Measurements from ENCODE around the gene NEU3.

Gene NEU3

DNA sequence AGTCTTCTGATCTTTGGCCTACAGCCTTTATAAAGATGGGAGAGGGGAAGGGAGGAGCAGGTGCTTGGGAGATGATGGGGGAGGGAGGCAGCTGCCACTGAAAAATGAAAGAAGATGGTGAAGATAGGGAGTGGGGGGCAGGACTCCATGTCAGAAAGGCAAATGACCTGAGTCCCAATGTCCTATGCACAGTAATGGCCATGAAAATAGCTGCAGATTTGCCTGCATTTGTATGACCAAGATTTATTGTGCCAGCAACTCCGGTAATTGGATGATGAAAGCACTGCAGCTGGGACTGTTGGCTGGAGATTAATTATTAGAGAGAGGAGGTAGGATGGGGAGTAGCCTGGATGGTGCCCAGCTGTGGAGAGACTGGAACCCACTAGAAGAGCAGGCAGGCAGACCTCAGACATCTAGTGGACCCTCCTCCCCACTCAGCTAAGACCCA lies 36.1 kb downstream of the NEU3 start:
- Histone ChIP-seq H3K9ac (no peak overlapping the region), H3K4me1 (no peaks in the 10 kb centered on the region), H3K27ac (no peak overlapping the region), H3K9me3 (peaks cover 6% of the 10 kb centered on the region), H3K4me3 (no peak overlapping the region), H4K20me1 (no peaks in the 10 kb centered on the region), H3K36me3 (no peaks in the 10 kb centered on the region), H3K27me3 (no peaks in the 10 kb centered on the region), H3K4me2 (no peak overlapping the region)
- no peak for TF ChIP-seq Cebpa-rat (IDR thresholded peaks at IDR 0.05)

DNA sequence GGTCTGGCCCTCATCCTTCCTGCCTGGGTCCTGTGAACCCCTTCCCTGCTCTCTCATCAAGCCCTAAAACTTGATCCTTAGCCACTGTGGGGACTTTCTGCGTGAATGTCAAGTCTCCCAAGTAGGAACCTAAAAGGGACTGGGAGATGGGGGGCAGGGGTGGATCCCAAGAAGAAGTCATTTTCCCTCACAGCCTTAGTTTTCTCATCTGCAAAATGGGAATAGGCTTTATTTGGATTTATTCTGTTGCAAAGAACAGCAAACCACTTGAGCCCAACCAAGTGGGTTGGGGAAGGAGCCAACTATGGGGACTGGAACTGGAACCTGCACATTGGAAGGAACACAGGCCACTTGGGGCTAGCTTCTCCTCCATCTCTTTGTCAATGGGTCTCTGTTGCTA lies 36.8 kb downstream of the NEU3 start:
- no peaks in the 10 kb centered on the region for H3K4me1 ChIP-seq
- no peak overlapping the region for H3K4me3 ChIP-seq

DNA sequence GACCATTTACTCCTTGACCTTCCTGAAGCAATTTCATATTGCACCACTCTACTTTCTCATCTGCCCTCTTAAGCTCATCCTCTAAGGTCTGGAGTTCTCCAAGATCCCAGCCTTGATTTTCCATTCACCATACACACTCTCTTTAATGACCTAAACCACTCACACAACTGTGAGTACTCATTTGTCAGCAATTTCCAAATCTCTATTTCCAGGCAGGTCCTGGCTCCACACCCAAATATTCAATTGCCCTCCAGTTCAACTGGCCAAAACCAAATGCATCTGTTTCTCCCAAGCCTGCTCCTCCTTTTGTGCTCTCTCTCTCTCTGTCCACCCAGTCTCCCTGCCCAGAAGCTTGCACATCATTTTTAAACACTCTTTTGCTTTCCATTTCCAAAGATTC lies 39.6 kb downstream of the NEU3 start:
- no peaks in the 10 kb centered on the region for H3K36me3 ChIP-seq
- no peaks in the 10 kb centered on the region for H3K4me1 ChIP-seq
- H3K27ac ChIP-seq = no peak overlapping the region
- TF ChIP-seq Cebpa-rat (IDR thresholded peaks at IDR 0.05) = no peak
- H3K4me2 ChIP-seq = no peak overlapping the region
- no peak overlapping the region for H3K4me3 ChIP-seq
- no peaks in the 10 kb centered on the region for H4K20me1 ChIP-seq
- no peaks in the 10 kb centered on the region for H3K27me3 ChIP-seq
- H3K9me3 ChIP-seq = no peaks in the 10 kb centered on the region
- no peak overlapping the region for H3K9ac ChIP-seq

More for the DNA sequence above, 36.8 kb downstream of the NEU3 start:
- TF ChIP-seq Cebpa-rat (IDR thresholded peaks at IDR 0.05) = no peak
- no peaks in the 10 kb centered on the region for H3K27me3 ChIP-seq
- H3K36me3 ChIP-seq = no peaks in the 10 kb centered on the region
- H4K20me1 ChIP-seq = no peaks in the 10 kb centered on the region
- H3K4me2 ChIP-seq = no peak overlapping the region
- H3K9ac ChIP-seq = no peak overlapping the region
- H3K27ac ChIP-seq = no peak overlapping the region
- H3K9me3 ChIP-seq = no peaks in the 10 kb centered on the region

DNA sequence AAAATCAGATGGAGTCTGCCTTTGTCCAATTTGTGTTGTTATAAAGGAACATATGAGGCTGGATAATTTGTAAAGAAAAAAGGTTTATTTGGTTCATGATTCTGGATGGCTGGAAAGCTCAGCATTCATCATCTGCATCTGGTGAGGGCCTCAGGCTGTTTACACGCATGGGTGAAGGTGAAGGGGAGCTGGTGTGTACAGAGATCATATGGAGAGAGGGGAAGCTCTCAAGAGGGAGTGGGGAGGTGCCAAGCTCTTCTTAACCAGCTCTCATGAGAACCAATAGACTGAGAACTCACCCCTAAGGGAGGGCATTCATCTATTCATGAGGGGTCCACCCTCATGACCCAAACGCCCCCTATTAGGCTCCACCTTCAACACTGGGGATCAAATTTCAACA lies 40.0 kb downstream of the NEU3 start:
- Histone ChIP-seq H3K9me3 (no peaks in the 10 kb centered on the region), H3K4me1 (no peaks in the 10 kb centered on the region), H3K36me3 (no peaks in the 10 kb centered on the region), H3K27me3 (no peaks in the 10 kb centered on the region), H3K4me2 (no peak overlapping the region), H3K4me3 (no peak overlapping the region), H4K20me1 (no peaks in the 10 kb centered on the region), H3K27ac (no peak overlapping the region), H3K9ac (no peak overlapping the region)
- no peak for TF ChIP-seq Cebpa-rat (IDR thresholded peaks at IDR 0.05)

DNA sequence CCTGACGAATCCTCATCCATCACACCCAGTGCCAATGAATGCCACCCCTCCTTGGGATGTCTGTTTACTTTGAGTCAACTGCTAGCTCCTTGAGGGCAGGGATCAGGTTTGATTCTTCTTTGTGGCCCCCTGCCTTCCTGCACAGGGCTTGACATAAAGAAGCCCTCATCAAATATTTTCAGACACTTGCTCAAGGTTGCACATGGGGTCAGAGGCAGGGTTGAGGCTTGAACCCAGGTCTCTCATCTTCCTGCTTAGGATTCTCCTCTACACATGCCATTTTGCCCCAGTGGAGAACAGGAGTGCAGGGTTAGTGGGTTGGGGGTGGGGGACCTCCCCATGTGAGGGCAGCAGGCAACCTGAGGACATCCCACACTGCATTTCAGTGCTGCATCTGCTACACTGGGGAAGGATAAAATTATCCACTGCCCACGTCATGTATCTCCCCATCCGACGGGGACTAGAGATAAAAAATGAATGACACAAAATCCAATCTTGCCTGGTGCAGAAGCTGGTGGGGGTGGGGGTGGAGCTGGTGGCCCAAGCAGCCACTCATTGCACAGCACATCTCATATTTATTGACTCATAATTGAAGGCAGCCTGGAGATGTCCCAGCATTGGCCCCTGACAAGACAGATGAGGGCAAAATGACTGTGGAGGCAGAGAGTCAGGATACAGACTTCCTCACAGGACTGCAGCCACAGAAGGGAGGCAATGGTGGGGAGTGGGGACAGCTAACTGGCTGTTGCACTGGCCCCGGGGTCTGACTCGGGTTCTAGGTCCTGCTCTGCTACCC lies 41.3 kb downstream of the NEU3 start:
- Histone ChIP-seq H3K27ac (no peak overlapping the region), H4K20me1 (no peaks in the 10 kb centered on the region), H3K4me3 (no peak overlapping the region)

DNA sequence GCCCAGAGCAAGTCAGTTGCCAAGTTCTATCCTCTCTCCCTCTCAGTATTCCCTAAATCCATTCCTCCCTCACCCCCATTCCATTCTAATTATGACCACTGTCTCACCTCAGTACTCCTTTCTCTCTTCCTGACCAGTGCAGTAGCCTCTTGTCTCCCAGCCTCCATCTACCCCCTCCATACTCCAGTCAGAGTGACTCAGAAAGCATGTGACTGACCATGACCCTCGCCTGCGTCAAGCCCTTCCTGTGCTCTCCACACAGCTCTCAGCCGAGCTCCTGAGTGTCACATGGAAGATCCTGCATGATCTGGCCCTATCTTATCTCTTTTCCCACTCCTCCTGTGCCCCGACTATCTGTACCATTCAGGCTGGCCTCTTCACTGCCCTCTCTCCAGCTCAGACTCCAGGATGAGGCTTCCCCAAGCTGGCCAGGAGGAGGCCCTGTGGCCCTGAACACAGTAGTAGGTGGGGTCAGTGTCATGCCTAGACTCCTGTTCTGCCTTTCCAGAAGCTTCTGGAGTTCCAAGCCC lies 42.6 kb downstream of the NEU3 start:
- H3K27ac ChIP-seq = no peak overlapping the region
- no peaks in the 10 kb centered on the region for H4K20me1 ChIP-seq
- TF ChIP-seq Cebpa-rat (IDR thresholded peaks at IDR 0.05) = no peak
- no peak overlapping the region for H3K9ac ChIP-seq
- H3K9me3 ChIP-seq = no peaks in the 10 kb centered on the region
- peaks cover 19% of the 10 kb centered on the region for H3K4me1 ChIP-seq
- H3K36me3 ChIP-seq = no peaks in the 10 kb centered on the region
- H3K27me3 ChIP-seq = no peaks in the 10 kb centered on the region
- H3K4me3 ChIP-seq = no peak overlapping the region
- H3K4me2 ChIP-seq = no peak overlapping the region

More for the DNA sequence above, 41.3 kb downstream of the NEU3 start:
- Histone ChIP-seq H3K27me3 (no peaks in the 10 kb centered on the region), H3K36me3 (no peaks in the 10 kb centered on the region), H3K4me2 (no peak overlapping the region), H3K9me3 (no peaks in the 10 kb centered on the region), H3K4me1 (peaks cover 7% of the 10 kb centered on the region), H3K9ac (no peak overlapping the region)
- no peak for TF ChIP-seq Cebpa-rat (IDR thresholded peaks at IDR 0.05)

DNA sequence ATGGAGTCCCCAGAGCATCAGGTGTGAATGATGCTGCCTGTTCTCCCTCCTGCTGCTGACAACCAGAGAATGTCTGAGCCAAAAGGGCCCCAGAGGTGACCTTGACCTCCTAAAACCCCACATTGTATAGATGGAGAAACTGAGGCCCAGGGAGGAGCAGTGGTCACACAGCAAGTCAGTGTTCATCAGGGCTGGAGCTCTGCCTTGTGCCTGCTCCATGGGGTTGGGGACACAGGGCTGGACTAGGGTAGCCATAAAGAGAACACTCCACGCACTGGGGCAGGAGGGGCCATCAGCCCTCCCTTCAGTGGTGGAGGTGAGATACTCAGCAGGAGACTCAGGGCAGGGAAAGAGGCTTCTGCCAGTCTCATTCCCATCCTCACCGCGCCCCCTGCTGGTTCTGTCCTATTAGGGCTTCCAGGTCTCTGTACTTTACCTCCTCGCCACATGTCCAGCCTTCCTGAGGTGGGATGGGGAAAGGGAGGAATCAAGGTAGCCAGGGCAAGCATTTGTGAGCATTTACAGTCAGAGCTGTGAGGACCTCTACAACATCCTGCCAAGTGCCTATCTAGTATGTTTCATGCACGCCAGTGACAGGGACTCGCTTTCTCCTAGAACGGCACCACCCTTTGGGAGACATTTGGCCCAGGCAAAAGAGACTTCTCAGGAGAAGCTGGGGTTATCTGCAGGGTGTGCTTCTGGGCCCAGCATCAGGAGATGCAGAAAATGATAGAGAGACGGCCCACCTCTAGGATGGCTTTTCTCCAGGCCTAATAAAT lies 43.2 kb downstream of the NEU3 start:
- no peak overlapping the region for H3K9ac ChIP-seq
- H3K4me1 ChIP-seq = peaks cover 22% of the 10 kb centered on the region
- no peak overlapping the region for H3K4me2 ChIP-seq
- no peak for TF ChIP-seq Cebpa-rat (IDR thresholded peaks at IDR 0.05)
- no peak overlapping the region for H3K4me3 ChIP-seq
- no peaks in the 10 kb centered on the region for H3K36me3 ChIP-seq
- H3K9me3 ChIP-seq = no peaks in the 10 kb centered on the region
- H3K27me3 ChIP-seq = no peaks in the 10 kb centered on the region
- no peak overlapping the region for H3K27ac ChIP-seq
- no peaks in the 10 kb centered on the region for H4K20me1 ChIP-seq

DNA sequence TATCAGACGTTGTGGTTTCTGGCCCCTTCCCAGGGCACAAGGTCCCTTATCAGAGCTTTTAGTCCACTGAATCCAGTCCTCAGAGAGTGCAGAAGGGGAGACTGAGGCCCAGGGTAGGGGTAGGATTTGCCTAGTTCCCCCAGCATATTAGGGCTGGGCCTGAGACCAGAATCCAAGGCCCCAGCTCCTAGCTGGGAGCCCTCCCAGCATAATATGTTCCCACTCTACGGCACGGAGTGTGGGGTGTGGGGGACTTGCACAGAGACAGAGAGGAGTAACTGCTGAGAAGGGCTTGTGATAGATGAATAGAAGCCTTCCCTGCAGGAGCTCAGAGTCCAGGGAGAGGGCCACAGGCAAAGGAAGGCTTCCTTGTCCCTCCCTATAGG lies 43.8 kb downstream of the NEU3 start:
- no peak for TF ChIP-seq Cebpa-rat (IDR thresholded peaks at IDR 0.05)

DNA sequence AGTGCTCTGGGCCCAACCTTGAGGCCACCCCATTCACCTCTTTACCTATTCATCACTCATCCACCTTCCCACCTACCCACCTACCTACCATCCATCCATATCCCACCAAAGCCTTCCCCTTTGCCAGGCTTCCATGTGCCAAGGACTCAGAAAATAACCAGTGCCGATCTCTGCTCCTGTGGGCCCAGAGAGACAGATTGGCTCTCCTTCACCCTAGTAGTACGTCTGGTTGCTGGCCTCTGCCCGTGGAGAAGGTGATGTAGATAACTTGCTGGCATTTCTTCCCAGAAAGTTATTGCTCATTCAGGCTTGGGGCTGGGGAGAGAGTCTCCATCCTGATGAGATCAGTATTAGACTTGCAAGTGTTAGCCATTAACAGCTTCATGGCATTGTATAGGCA lies 45.2 kb downstream of the NEU3 start:
- Histone ChIP-seq H3K4me3 (no peak overlapping the region), H3K4me2 (no peak overlapping the region), H3K4me1 (peaks cover 22% of the 10 kb centered on the region), H4K20me1 (no peaks in the 10 kb centered on the region), H3K9me3 (no peaks in the 10 kb centered on the region), H3K9ac (no peak overlapping the region), H3K36me3 (no peaks in the 10 kb centered on the region), H3K27ac (no peak overlapping the region), H3K27me3 (no peaks in the 10 kb centered on the region)
- TF ChIP-seq Cebpa-rat (IDR thresholded peaks at IDR 0.05) = no peak

More for the DNA sequence above, 43.8 kb downstream of the NEU3 start:
- H3K36me3 ChIP-seq = no peaks in the 10 kb centered on the region
- no peak overlapping the region for H3K27ac ChIP-seq
- H3K4me3 ChIP-seq = no peak overlapping the region
- H3K9me3 ChIP-seq = no peaks in the 10 kb centered on the region
- H3K27me3 ChIP-seq = no peaks in the 10 kb centered on the region
- no peak overlapping the region for H3K9ac ChIP-seq
- H3K4me2 ChIP-seq = no peak overlapping the region
- H3K4me1 ChIP-seq = peaks cover 22% of the 10 kb centered on the region
- no peaks in the 10 kb centered on the region for H4K20me1 ChIP-seq

DNA sequence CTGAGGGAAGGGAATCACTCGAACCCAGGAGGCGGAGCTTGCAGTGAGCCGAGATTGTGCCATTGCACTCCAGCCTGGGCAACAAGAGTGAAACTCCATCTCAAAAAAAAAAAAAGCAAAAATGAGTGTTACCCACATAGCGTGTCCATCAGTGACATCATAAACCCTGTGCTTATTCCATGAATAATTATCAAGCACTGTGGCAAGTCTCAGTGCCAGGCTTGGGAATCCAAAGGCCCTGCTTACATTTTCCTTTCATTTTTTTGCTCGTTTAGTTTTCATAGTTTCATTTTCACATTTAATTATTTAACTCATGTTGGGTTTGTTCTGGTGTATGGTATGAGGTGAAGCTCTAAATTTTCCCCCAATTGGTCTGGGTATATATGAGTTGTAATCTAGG lies 46.5 kb downstream of the NEU3 start:
- H3K27me3 ChIP-seq = no peaks in the 10 kb centered on the region
- peak overlapping the region; percentile 38 for H3K4me2 ChIP-seq
- H4K20me1 ChIP-seq = no peaks in the 10 kb centered on the region
- 0 out of 2 replicates have a peak, but pooled peaks cover 2% of the 10 kb centered on the region for H3K9me3 ChIP-seq
- no peak overlapping the region for H3K9ac ChIP-seq
- peaks cover 22% of the 10 kb centered on the region for H3K4me1 ChIP-seq
- TF ChIP-seq Cebpa-rat (IDR thresholded peaks at IDR 0.05) = no peak
- H3K27ac ChIP-seq = no peak overlapping the region
- H3K36me3 ChIP-seq = no peaks in the 10 kb centered on the region
- no peak overlapping the region for H3K4me3 ChIP-seq

All from BLaER1 (cell line).